Keratinocyte (primary cell): ENCODE measurements around the gene ZNF496.

Source experiments
- EZH2 ChIP-seq: IDR thresholded peaks from one replicate; pipeline ENCODE4 v1.6.1; 2012; ENCODE audit warnings: inconsistent platforms, mild to moderate bottlenecking, low read length, moderate library complexity
- TF ChIP-seq, protein P1 (sequence below), 3 experiments: IDR thresholded peaks in 1 of 3; conservative IDR thresholded peaks in 1 of 3; optimal IDR thresholded peaks in 1 of 3; 2 replicates in 2 of 3; 3 replicates in 1 of 3; pipeline versions ENCODE3 to v1.5.1; 2011; ENCODE audit warnings: low read length in 3 of 3, mild to moderate bottlenecking in 3 of 3, moderate library complexity in 2 of 3, control low read depth in 1 of 3, inconsistent platforms in 1 of 3; ENCODE audit not compliant: insufficient read depth in 2 of 3; ENCODE audit errors: extremely low read depth in 1 of 3

DNA sequence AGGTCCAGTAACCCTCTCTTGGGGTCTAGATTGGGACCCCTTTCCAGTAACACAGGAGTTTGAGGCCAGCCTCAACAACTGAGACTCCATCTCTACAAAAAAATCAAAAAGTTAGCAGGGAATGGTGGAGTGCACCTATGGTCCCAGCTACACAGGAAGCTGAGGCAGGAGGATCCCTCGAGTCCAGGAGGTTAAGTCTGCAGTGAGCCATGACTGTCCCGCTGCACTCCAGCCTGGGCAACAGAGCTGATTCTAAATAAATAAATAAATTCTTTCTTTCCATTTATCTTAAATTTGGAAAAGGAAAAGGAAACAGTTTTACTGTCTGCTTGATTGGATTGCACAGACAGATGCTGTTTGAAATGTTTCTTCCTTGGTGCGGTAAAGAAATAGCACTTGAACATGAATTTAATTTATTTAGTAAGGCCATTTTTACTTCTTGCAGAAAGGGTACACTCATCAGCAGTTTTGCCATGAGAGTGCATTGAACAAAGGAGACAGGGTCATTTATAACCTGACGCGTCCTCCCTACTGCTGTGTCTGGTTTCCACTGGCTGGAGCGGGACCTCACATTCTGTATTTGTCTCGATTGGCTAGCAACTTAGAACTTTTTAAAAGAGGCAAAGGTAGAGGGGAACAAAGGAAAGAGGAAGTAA, 37.0 kb upstream of the ZNF496 start:
- TF ChIP-seq, protein P1, sequence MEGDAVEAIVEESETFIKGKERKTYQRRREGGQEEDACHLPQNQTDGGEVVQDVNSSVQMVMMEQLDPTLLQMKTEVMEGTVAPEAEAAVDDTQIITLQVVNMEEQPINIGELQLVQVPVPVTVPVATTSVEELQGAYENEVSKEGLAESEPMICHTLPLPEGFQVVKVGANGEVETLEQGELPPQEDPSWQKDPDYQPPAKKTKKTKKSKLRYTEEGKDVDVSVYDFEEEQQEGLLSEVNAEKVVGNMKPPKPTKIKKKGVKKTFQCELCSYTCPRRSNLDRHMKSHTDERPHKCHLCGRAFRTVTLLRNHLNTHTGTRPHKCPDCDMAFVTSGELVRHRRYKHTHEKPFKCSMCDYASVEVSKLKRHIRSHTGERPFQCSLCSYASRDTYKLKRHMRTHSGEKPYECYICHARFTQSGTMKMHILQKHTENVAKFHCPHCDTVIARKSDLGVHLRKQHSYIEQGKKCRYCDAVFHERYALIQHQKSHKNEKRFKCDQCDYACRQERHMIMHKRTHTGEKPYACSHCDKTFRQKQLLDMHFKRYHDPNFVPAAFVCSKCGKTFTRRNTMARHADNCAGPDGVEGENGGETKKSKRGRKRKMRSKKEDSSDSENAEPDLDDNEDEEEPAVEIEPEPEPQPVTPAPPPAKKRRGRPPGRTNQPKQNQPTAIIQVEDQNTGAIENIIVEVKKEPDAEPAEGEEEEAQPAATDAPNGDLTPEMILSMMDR (optimal IDR thresholded peaks at IDR 0.05 in 1 of 3, IDR thresholded peaks at IDR 0.05 in 1 of 3, conservative IDR thresholded peaks at IDR 0.05 in 1 of 3; ENCODE audit: extremely low read depth in 1 of 3, insufficient read depth in 2 of 3, low read length in 3 of 3), result no peak
- no peak for TF ChIP-seq EZH2
